ENCODE results near the gene FITM2.
"Not testable (repeated sequence)": the region's sequence is repeated elsewhere in the genome, so short reads cannot be mapped to it uniquely, and the experiment has no call there.

The FITM2 gene, protein sequence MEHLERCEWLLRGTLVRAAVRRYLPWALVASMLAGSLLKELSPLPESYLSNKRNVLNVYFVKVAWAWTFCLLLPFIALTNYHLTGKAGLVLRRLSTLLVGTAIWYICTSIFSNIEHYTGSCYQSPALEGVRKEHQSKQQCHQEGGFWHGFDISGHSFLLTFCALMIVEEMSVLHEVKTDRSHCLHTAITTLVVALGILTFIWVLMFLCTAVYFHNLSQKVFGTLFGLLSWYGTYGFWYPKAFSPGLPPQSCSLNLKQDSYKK

DNA sequence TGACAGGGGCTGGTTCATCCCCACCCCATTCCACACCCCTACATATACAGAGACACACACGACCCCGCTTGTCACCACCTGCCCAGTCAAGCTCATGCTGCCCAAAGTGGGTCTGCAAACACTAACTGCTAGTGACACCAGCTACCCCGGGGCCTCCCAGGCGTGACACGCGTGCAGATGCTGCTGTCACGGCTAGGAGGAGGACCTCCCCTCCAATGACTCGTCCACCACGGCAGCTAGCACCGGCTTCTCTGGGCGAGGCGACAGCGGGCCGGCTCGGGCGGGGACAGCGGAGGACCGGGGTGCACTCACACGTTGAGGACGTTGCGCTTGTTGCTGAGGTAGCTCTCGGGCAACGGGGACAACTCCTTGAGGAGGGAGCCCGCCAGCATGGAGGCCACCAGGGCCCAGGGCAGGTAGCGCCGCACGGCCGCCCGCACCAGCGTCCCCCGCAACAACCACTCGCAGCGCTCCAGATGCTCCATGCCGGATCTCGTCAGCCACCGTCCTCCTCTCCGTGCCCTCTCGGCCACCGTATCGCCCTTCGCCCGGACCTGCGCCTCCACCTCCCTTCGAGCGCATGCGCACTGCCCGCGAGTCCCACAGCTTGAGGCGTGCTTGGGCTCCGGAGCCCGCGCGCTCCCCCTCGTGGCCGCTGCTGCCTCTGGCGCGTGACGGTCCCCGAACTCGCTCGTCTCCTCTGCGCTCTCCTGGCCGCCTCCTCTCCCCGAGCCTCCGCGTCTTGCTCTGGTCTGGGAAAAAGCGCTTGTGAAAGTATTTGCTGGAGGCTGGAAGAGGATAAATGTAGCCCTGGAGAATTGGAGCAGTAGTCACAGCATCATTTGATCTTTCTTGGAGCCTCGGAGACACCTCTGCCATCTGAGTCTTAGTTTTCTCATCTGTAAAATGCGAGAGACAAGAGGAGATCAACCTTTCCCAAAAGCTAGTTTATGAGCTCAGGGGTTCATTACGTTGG, at the start of gene FITM2:
TSS of gene FITM2 (minus strand) at position 539 of the 976 bp plus-strand sequence. CDS start at position 485, 54 bp downstream.
- peak; percentile 99 for DNase-seq (ENCODE audit: low spot score)

DNA sequence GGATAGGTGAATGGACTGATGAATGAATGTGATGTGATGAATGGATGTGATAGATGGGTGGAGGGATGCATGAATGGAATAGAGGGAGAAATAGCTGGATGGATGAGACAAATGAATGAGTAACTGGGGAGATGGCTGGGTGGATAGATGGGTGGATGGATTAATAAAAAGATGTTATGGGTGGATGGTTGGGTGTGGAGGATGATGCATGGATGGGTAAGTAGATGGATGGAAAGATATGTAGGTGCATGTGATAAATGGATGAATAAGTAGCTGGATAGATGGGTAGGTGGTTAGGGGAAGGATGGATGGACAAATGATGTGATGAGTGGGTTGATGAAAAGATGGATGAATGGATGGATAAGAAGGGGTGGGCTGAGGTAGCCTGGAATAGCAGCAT, 49.2 kb upstream of the FITM2 start:
- DNase-seq (ENCODE audit: low spot score), result no peak

DNA sequence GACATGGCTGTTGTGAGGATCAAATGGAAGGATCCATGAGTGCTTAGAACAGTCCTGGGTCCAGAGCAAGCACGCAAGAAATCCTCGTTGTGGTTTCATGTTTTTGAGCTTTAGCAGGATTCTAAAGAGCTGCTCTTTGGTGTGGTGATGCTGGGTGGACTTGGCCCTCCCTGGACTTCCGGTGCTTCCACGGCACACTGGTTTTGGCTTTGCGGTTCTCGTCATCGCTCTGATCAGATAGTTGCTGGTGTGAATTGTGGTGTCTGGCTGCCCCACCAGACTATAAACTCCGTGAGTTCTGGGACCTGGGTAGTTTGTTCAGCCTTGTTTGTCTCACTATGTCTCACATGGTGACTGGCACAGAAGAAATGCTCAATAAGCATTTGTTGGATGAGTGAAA, 47.8 kb upstream of the FITM2 start:
- DNase-seq (ENCODE audit: low spot score), result no peak

DNA sequence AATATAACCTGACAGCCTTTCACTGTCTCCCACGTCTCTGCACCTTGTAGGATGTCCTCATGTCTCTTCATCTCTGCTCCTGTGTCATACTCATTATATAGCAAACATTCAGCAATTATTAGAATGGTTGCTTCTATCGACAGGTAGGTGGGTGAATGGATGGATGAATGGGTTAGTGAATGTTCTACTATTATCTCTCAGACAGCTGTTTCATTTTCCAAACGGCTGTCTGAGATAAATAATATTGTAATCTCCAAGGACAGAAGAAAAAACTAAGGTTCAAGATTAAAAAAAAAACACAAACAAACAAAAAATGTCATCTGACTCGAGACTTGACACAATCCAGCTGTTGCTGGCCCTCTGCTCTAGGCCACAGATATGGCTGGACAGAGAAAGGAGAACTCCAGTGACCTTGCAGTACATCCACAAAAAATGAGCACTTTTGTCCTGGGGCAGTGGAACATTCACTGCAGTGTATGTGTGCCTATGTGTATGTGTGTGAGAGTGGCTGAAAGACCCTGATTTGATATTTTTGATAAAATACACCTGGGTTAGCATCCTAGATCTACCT, 46.6 kb upstream of the FITM2 start:
- no peak for DNase-seq (ENCODE audit: low spot score)

DNA sequence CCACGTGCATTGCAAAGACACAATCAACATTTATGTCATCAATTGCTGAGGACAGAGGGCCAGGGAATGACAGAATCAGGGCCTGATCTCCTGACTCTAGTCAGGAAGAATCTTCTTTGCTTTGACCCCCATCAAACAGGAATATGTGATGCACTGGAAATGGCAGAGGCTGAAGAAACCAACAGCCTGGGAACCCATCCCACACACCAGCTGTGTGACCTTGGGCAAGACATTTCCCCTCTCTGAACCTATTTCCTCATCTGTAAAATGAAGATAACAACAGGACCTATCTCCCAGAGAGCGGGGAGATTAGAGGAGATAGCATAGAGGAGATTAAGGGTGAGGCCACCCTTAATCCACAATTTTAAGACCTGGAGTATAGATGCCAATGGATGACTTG, 46.0 kb upstream of the FITM2 start:
- DNase-seq (ENCODE audit: low spot score), result no peak

DNA sequence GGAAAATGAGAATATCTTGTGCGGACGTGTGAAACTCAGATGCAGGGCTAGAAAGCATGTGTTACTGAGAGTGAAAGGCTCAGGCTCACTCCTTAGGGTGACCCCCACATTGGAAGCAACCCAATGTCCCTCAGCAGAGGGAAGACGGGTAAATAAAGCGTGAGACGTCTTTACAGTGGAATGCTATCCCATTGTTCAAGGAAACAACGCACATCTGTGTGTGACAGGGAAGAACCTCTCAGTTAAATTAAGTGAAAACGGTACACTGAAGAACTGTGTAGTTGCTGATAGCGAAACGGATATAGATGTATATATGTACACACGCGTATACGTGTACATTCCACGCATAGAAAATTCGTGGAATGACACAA, 45.3 kb upstream of the FITM2 start:
- no peak for DNase-seq (ENCODE audit: low spot score)

DNA sequence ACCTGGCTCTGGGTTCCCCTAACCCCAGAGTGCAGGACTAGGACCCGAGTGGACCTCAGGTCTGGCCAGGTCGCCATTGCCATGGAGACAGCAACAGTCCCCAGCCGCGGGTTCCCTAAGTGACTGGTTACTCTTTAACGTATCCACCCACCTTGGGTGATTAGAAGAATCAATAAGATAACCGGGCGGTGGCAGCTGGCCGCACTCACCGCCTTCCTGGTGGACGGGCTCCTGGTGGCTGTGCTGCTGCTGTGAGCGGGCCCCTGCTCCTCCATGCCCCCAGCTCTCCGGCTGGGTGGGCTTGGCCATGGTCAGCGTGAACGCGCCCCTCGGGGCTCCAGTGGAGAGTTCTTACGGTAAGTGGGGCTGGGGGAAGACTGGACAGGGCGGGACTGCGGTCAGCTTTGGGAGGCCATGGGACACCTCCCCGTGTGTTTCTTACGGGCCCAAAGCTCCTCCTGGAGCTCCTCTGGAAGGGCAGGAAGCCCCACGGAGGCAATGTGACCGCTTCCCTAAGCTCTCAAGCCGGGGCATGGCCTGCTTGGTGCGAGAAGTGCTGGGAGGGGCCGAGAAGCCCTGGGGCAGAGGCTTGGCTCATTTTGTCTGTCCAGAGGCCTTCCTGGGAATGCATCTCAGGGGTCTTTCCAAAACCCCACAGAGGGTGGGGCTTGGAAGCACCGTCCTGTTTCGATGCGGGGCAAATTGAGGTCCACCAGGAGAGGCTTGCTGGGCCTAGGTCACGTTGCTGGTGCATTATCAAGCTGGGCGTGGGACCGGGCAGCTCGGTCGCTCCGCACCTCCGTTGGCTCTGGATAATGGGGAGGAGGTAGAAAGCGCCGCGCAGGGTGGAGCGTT, 44.7 kb upstream of the FITM2 start, which contains the start of gene HNF4A:
TSS of gene HNF4A (plus strand) at position 202 of the 855 bp plus-strand sequence. CDS start at position 308, 106 bp downstream.
- peak; percentile 78 for DNase-seq (ENCODE audit: low spot score)

DNA sequence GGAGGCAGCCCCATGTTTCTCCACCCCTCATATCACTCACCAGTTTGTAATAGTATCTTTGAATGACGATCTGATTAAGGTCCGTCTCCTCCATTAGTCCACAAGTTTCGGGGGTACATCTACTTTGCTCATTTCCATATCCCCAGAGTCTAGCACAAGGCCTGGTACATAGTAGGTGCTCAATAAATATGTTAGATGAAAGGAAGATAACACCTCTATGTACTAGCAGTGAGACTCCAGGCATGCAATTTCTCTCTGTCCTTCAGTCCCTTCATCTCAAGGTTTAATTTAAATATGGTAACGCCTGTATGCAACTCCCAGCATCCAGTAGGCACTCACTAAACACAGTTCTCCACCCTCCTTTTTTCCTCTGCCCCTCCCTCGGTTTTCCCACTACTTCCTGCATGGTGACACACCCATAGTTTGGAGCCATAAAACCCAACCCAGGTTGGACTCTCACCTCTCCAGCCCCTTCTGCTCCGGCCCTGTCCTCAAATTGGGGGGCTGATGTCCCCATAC, 44.0 kb upstream of the FITM2 start:
- DNase-seq (ENCODE audit: low spot score), result peak; percentile 59

DNA sequence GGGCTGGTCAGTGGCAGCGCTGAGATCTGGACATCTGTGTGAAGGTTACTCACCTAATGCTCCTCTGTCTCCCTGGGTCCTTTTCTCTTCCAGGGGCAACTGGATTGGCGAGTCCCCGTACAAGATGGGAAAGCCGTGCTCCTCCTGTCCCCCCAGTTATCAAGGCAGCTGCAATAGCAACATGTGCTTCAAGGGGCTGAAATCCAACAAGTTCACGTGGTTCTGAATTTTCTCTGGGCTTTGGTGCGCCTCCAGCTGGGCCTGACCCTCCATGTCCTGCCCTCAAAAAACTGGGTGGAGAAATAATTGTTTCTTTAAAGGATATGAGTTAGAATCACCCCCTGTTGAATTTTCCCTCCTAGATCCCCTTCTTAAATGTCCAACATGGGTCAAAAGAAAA, 39.6 kb upstream of the FITM2 start:
- no peak for DNase-seq (ENCODE audit: low spot score)

DNA sequence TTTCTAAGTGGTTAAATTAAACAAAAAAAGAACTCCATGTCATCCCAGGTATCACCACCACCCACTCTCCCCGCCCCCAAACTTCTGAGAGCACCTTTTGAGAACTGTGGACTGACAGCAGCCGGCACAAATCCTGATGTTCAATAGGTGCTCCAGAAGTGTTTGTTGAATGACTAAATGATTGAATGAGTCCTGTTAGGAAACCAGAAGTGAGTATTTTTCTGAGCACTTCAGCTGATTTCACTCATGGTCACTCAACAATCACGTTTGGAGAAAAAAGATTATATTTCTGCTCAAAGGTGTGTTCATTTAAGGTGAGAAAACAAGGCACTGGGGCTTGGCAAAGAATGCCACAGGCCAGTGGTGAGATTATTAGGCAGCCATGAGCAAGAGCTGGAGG, 38.3 kb upstream of the FITM2 start:
- DNase-seq (ENCODE audit: low spot score), result no peak

DNA sequence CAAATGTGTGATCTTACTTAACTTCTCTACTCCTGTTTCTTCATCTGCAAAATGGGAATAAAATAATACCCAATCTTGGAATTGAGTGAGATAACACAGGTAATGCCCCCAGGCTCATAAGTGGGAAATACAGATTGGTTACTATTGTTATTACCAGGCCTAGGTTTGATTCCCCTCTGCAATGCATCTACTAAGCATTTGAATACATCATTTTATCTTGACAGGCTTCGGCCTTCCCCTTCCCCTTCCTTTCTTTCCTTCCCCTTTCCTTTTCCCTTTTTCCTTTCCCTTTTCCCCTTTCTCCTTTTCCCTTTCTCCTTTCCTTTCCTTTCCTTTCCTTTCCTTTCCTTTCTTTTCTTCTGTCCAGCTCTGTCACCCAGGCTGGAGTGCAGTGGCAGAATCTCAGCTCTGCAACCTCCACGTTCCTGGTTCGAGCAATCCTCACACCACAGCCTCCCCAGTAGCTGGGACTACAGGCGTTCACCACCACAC, 37.2 kb upstream of the FITM2 start:
- DNase-seq (ENCODE audit: low spot score), result no peak

DNA sequence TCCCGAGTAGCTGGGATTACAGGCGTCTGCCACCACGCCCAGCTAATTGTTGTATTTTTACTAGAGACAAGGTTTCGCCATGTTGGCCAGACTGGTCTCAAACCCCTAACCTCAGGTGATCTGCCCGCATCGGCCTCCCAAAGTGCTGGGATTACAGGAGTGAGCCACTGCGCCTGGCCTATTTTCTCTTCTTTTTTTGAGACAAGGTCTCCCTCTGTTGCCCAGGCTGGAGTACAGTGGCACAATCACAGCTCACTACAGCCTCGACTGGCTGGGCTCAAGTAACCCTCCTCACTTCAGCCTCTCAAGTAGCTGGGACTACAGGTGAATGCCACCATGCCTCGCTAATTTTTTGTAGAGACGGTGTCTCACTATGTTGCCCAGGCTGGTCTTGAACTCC, 34.9 kb upstream of the FITM2 start:
- not testable (repeated sequence) for DNase-seq (ENCODE audit: low spot score)

DNA sequence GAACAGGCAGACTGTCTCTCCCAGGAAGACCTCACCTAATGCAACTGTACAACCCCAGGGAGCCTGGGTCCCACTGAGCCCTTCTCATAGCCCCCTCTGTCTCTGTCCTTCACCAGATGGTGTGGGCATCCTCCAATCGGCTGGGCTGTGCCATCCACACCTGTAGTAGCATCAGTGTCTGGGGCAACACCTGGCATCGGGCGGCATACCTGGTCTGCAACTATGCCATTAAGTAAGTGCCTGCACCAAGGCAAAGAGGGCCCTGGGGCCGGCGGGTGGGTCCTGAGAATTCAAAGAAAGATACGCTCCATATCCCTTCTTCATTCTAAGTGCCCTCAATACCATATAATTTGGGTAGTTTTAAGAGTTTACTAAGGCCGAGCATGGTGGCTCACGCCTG, 34.1 kb upstream of the FITM2 start:
- no peak for DNase-seq (ENCODE audit: low spot score)

DNA sequence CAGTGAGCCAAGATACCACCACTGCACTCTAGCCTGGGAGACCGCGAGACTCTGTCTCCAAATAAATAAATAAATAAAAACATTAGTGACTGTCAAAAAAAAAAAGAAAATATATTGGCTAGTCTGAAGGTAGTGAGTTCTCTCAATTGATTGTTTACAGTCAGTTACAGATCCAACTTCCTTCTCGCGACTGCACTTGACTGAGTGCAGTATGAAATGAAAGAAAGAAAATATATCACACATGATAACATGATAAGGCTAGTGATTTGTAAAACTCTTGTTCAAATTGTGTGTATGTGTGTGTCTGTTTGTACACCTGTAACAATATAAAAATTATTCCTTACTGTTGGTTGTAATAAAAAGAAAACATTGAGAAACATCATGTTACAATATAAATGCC, 33.7 kb upstream of the FITM2 start:
- DNase-seq (ENCODE audit: low spot score), result no peak

DNA sequence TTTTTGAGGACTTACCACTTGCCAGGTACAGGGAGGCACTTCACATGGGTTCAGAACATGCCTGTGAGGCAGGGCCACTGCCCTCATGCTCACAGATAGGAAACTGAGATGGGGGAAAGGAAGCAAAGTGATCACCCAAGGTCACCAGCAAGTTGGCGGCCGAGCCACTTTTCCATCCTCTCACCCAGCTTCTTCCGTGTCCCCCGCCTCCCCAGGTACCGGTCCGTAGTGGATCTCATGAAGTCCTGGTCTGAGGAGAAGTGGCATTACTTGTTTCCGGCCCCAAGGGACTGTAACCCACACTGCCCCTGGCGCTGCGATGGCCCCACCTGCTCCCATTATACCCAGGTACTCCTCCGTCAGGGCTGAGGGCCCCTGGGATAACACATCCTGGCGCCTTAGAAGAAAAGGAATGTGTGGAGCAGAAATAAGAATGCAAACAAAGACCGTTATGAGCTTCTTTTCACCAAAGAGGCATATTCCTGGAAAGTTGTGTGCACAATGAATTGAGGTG, 32.2 kb upstream of the FITM2 start:
- no peak for DNase-seq (ENCODE audit: low spot score)

DNA sequence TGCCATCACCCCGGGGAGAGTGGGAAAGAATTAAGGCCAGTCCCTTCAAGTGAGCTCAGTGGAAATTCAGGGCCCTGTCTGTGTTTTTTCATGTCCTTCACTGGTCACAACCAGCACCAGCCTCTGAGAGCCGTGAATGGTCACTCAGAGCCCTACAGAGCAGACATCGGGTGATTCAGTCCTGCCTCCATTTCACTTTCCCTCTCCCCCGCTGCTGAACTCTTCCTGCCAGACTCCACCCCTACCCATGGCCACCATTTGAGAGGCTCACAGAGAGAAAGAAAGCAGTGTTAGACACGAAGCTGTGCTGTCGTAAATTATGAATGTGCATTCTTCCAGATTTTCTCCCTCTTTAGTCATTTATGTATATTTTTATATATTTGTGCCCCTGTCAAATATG, 31.2 kb upstream of the FITM2 start:
- no peak for DNase-seq (ENCODE audit: low spot score)

DNA sequence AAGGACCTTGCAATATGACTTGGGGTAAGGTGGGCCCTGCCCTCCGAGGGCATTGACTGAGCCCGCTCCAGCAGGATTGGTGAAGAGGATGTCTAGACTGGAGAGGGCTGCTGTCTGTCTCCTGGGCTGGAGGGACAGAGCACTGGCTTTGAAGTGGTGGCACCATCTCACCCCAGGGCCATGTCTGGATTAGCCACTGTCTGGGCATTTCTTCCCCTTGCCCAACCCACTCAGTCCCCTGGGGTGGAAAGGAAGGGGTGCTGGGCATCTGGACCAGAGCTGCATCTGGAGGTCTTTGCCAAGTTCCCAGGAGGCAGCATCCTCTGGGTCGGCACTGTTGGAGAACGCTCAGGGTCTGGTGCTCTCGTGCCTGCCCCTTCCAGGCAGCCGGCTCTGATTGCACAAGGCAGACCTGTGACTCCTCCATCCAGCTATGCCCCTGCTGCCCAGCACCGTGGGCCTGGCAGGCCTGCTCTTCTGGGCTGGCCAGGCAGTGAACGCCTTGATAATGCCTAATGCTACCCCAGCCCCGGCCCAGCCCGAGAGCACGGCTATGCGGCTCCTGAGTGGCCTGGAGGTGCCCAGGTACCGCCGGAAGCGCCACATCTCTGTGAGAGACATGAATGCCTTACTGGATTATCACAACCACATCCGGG, 25.9 kb upstream of the FITM2 start, which contains the start of gene R3HDML:
TSS of gene R3HDML (plus strand) at position 319 of the 656 bp plus-strand sequence. CDS start at position 434, 115 bp downstream.
- no peak for DNase-seq (ENCODE audit: low spot score)

DNA sequence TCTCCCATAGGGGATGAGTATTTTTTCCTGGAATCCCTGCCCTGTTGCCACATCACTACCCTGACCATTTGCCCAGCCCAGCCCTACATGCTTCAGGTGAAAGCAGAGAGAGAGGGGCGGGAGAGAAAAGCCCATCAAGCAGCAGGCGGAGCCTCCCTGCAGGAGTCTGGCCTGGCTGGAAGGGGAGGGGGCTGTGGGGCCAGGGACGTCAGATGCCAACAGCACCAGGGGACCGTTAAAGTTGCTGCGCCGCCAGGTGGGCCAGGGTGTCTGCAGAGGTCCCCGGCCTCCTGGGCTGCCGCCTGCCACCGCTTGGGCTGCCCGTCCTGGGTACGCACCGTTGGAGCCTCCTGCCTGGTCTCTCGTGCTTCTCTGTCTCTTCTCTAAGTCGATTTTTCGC, 25.1 kb upstream of the FITM2 start:
- DNase-seq (ENCODE audit: low spot score), result no peak

DNA sequence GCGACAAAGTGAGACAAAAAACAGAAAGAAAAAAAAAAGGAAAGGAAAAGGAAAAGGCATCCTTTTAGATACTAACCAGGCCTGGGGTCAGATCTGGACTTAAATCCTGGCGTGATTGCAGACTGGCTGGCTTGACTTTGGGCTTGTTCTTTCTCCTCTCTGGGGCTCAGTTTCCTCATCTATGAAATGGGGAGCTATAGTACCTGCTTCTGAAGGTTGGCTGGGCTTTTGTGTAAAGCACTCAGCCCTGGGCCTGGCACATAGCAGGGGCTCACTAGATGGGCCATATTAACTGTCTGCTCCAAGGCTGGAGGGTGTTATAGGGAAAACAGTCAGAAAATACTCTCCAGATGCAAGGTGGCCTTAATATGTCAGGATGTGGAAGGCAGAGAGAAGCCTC, 24.7 kb upstream of the FITM2 start:
- no peak for DNase-seq (ENCODE audit: low spot score)

DNA sequence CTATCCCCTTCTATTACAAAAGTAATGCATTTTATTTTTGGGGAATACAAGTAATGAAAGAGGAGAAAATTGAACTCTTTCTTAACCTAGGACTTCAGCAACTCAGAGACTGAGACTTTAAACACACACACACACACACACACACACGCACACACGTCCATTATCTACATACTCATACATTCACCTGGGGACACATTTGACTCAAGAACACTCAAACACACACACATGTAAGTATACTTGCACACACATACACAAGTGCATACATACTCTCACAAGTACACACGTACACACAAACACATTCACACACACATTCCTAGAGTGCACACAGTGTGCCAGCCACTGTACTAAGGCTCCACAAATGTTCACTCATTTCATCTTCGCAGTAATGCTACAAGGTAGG, 23.7 kb upstream of the FITM2 start:
- DNase-seq (ENCODE audit: low spot score), result no peak

DNA sequence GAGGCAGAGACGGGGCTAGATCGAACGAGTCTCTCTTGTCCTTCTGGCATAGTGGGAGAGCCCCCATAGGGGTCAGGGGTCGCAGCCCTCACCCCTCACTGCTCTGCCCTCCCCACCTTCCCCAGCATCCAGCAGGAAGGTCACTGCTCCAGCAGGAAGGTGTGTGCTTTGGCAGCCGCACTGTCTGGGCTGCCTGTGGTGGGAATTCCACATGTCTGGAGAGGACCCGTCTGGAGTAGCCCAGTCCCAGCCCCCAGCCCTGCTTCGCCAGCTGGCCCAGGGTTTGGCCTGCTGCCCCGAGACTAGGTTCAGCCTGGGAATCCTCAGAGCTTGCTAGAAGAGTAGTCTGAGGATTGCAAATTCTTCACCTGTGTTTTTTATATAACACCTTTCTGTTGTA, 23.3 kb upstream of the FITM2 start:
- DNase-seq (ENCODE audit: low spot score), result no peak
